Thyroid gland (tissue), 4 donors: ENCODE results near the gene CUL3. TPM values are rescaled to one million over a fixed set of nuclear protein-coding genes. Genes with fewer than 3 reads are reported as not detected.
A peak's percentile ranks its signal among the peaks of the same experiment; 100 is the strongest.

Experiments used
- DNase-seq, 2 donors: peaks; one replicate each; pipeline ENCODE4 v3.0.0-alpha.2; 2019
- H3K27ac ChIP-seq, 3 donors: fragments of 200-600 bp; sonication (generic); 1 replicate in 2 of 3; 2 replicates in 1 of 3; pipeline ENCODE4 v1.5.1; 2016 to 2019; ENCODE audit warnings: mild to moderate bottlenecking in 1 of 3, moderate library complexity in 1 of 3
- H3K27me3 ChIP-seq: fragments of 200-600 bp; sonication (generic); one replicate; pipeline ENCODE4 v1.5.1; 2019
- H3K36me3 ChIP-seq, 2 donors: fragments of 200-600 bp; sonication (generic); one replicate each; pipeline ENCODE4 v1.5.1; 2016 to 2019
- H3K4me1 ChIP-seq, 2 donors: fragments of 200-600 bp; sonication (generic); one replicate each; pipeline ENCODE4 v1.5.1; 2017 to 2019
- H3K4me3 ChIP-seq, 3 donors: fragments of 200-600 bp; sonication (generic); replicated peaks in 1 of 3; 1 replicate in 2 of 3; 2 replicates in 1 of 3; pipeline ENCODE4 v1.5.1; 2016; ENCODE audit warnings: mild to moderate bottlenecking in 1 of 3
- H3K9me3 ChIP-seq: fragments of 200-600 bp; sonication (generic); one replicate; pipeline ENCODE4 v1.5.1; 2017
- POLR2A ChIP-seq, 2 donors: fragments of 450-650 bp; IDR thresholded peaks; one replicate each; pipeline ENCODE4 v1.6.1; 2017; ENCODE audit warnings: antibody characterized with exemption in 2 of 2, mild to moderate bottlenecking in 2 of 2, moderate library complexity in 1 of 2
- WGBS, 2 donors: methylation state at CpG; one replicate each; pipeline ENCODE4 v1.1.5; 2017; 5-methylcytosine and 5-hydroxymethylcytosine counted together
- intact Hi-C: fragments of 100-400 bp; cut with DNase I; formaldehyde crosslinking; loops from one replicate; pipeline ENCODE4 v1.15.1; 2023
- total RNA-seq, 4 donors: library from RNA; depleted of rRNA; stranded (reverse); fragments of >200 nt; gene quantifications; one replicate each; pipeline ENCODE4 v1.2.3, GENCODE V29; 2016
- TF ChIP-seq, protein P1 (sequence below), 6 experiments: fragments of 200-600 bp in 3 of 6; fragments of 450-650 bp in 3 of 6; sonication (generic) in 3 of 6; IDR thresholded peaks; one replicate each; pipeline ENCODE4 v1.5.1; 2016 to 2019; ENCODE audit warnings: antibody characterized with exemption in 6 of 6, mild to moderate bottlenecking in 2 of 6, inconsistent platforms in 1 of 6, moderate library complexity in 1 of 6

The CUL3 gene
- total RNA-seq, 4 donors from 2014 or later: 91.9 to 122 (median 107) TPM

DNA sequence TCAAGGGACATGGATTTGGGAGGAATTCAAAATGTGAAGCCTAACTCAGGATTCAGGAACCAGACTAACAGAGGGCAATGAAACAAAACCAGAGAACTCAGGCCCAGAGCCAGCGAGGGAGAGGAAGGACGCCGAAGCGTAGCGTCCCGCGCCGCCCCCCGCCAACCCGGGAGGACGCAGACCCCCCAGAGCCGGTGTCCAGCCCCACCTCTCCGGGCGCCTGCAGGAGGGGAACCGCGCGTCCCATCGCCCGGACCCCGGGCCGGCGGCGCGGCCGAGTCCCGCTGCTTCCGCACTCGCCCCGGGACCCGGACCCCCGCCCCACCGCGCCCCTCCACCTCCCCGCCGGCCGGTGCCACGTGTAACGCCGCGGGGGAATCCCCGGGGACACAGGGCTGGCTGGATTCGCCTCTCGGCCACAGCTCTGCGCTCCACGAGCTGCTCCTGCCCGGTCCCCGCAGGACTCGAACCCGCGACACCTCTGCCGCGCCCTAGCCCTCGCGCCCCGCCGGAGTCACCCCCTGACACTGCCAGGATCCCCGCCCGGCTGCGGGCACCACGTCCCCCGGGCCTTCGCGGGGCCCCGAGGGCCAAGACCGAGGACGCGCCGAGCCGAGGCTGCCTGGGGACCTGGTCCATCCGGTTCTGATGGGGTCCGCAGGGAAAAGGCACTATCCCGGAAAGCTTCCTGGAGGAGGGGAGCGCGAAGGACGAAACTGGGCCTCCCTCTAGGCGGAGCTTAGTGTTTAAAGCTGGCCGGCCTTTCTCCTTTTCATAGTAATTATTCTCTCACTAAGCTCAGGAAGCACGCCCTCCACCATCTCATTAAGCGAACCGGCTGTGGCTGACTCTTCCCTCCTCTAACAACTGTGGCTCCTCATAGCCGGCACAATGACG lies 142.8 kb downstream of the CUL3 start:
- H3K9me3 ChIP-seq: no peaks in the 10 kb centered on the region
- H3K27me3 ChIP-seq: no peaks in the 10 kb centered on the region
- WGBS, 2 donors: 4 to 6% methylated on average over 21 to 24 of the region's 82 CpGs
- TF ChIP-seq POLR2A (IDR thresholded peaks at IDR 0.05): no peak
- TF ChIP-seq, protein P1, sequence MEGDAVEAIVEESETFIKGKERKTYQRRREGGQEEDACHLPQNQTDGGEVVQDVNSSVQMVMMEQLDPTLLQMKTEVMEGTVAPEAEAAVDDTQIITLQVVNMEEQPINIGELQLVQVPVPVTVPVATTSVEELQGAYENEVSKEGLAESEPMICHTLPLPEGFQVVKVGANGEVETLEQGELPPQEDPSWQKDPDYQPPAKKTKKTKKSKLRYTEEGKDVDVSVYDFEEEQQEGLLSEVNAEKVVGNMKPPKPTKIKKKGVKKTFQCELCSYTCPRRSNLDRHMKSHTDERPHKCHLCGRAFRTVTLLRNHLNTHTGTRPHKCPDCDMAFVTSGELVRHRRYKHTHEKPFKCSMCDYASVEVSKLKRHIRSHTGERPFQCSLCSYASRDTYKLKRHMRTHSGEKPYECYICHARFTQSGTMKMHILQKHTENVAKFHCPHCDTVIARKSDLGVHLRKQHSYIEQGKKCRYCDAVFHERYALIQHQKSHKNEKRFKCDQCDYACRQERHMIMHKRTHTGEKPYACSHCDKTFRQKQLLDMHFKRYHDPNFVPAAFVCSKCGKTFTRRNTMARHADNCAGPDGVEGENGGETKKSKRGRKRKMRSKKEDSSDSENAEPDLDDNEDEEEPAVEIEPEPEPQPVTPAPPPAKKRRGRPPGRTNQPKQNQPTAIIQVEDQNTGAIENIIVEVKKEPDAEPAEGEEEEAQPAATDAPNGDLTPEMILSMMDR (IDR thresholded peaks at IDR 0.05): no peak
- intact Hi-C loops: no loop called here
- no peaks in the 10 kb centered on the region for H3K4me1 ChIP-seq
- peak overlapping the region; percentile 9 to 46 (median 21) for H3K4me3 ChIP-seq
- H3K36me3 ChIP-seq: no peaks in the 10 kb centered on the region
- DNase-seq: peak; percentile 23 to 30
- no peak overlapping the region for H3K27ac ChIP-seq

GRCh38 chr2:224440988-224441387 lies 144.2 kb downstream of the CUL3 start:
- Histone ChIP-seq H3K36me3 (no peaks in the 10 kb centered on the region), H3K9me3 (no peaks in the 10 kb centered on the region), H3K4me3 (no peak overlapping the region), H3K4me1 (no peaks in the 10 kb centered on the region), H3K27ac (no peak overlapping the region), H3K27me3 (no peaks in the 10 kb centered on the region)
- no peak for DNase-seq
- intact Hi-C loops: no loop called here
- 66 to 80% methylated on average over 5 of the region's 5 CpGs for WGBS, 2 donors
- TF ChIP-seq, protein P1 (IDR thresholded peaks at IDR 0.05): no peak
- no peak for TF ChIP-seq POLR2A (IDR thresholded peaks at IDR 0.05)

DNA sequence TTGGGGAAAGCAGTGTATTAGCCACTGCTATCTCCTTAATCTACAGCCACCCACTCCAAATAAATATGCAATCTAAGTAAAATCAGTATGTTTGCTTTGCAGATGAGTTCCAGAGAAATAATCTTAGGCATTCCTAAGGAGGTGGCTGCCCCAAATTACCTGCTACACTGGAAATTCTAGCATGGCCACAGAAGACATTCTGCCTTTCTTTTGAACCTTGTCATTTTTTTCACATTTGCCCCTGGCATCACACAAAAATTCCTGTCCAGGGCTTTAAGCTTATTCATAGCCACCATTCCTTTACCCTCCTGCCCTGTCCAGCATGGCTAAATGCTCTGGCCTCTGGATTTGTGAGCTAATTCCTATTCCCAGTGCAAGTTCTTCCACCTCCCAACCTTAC lies 146.4 kb downstream of the CUL3 start:
- no peaks in the 10 kb centered on the region for H3K9me3 ChIP-seq
- TF ChIP-seq POLR2A (IDR thresholded peaks at IDR 0.05): no peak
- TF ChIP-seq, protein P1 (IDR thresholded peaks at IDR 0.05): no peak
- no peak for DNase-seq

DNA sequence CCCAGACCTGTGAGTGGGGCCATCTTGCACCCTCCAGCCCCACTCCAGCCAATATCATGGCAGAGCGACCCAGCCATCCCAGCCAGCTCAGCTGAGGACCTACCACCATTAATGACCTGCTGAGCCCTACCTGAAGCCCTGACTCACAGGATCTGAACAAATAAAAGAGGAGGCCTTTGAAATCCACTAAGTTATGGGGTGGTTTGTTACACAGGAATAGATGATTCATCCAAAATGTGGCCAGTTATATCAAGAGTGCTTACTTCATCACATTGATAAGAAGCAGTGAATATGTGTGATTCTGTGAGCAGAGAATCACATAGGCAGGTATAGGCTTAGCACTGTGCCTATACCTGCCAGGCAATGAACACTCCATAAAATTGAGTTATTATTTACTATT lies 148.5 kb downstream of the CUL3 start:
- intact Hi-C loops: no loop called here
- 100% methylated on average over 1 of the region's 1 CpG for WGBS, 2 donors

More for the DNA sequence above, 146.4 kb downstream of the CUL3 start:
- Histone ChIP-seq H3K4me1 (no peaks in the 10 kb centered on the region), H3K27me3 (no peaks in the 10 kb centered on the region), H3K36me3 (no peaks in the 10 kb centered on the region), H3K4me3 (no peak overlapping the region), H3K27ac (no peak overlapping the region)
- intact Hi-C loops: no loop called here

GRCh38 chr2:224434618-224435017 lies 150.5 kb downstream of the CUL3 start:
- no peak for DNase-seq
- TF ChIP-seq POLR2A (IDR thresholded peaks at IDR 0.05): no peak
- TF ChIP-seq, protein P1 (IDR thresholded peaks at IDR 0.05): no peak
- Histone ChIP-seq H3K27me3 (no peaks in the 10 kb centered on the region), H3K36me3 (no peaks in the 10 kb centered on the region), H3K27ac (no peak overlapping the region), H3K9me3 (no peaks in the 10 kb centered on the region), H3K4me3 (no peak overlapping the region), H3K4me1 (no peaks in the 10 kb centered on the region)
- intact Hi-C loops: no loop called here
- 80 to 94% methylated on average over 4 of the region's 4 CpGs for WGBS, 2 donors

More for the DNA sequence above, 148.5 kb downstream of the CUL3 start:
- Histone ChIP-seq H3K9me3 (no peaks in the 10 kb centered on the region), H3K4me1 (no peaks in the 10 kb centered on the region), H3K36me3 (no peaks in the 10 kb centered on the region), H3K27ac (no peak overlapping the region), H3K27me3 (no peaks in the 10 kb centered on the region), H3K4me3 (no peak overlapping the region)
- no peak for TF ChIP-seq POLR2A (IDR thresholded peaks at IDR 0.05)
- TF ChIP-seq, protein P1 (IDR thresholded peaks at IDR 0.05): no peak
- DNase-seq: no peak
